ENCODE data around the gene GNAS. TPM values are rescaled to one million over a fixed set of nuclear protein-coding genes. Genes with fewer than 3 reads are reported as not detected.
A peak's percentile ranks its signal among the peaks of the same experiment; 100 is the strongest.

GNAS gene
- total RNA-seq, 2 experiments from 2014 or later = 1,245 to 1,317 TPM

DNA sequence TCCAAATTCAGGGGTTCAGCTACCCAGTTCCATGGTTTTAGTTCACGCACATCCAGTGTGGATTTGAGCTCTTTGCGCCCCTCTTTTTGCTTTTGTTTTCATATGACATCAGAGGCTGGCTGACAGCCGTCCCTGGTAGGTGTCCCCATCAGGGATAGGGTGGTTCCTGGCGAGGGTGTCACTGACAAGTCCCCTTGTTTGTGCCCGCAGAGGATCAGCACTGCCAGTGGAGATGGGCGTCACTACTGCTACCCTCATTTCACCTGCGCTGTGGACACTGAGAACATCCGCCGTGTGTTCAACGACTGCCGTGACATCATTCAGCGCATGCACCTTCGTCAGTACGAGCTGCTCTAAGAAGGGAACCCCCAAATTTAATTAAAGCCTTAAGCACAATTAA lies 58.0 kb downstream of the GNAS start:
- no peaks in the 10 kb centered on the region for H3K27me3 ChIP-seq (ENCODE audit: control insufficient read depth in 1 of 2, insufficient read depth in 2 of 2, low read length in 2 of 2)
- TF ChIP-seq CTCF (IDR thresholded peaks at IDR 0.05) = no peak
- no peak overlapping the region for H3K4me3 ChIP-seq (ENCODE audit: low read length)
- Mint-ChIP-seq H3K27ac (no peak overlapping the region), H3K4me3 (no peak overlapping the region), H3K4me1 (ENCODE audit: low read depth) (peaks cover 58% of the 10 kb centered on the region), H3K36me3 (ENCODE audit: low read depth) (peaks cover 73% of the 10 kb centered on the region), H3K27me3 (no peaks in the 10 kb centered on the region), H3K9me3 (no peaks in the 10 kb centered on the region)
- ATAC-seq (ENCODE audit: poor library complexity) (no peak), DNase-seq (no peak)
- peaks cover 26% of the 10 kb centered on the region for H3K4me1 ChIP-seq (ENCODE audit: insufficient read depth, low read length)
- CTCF ChIA-PET = no interaction called here
- intact Hi-C loops (cut with DNase I, micrococcal nuclease) = no loop called here
- H3K27ac ChIP-seq (ENCODE audit: low read depth in 1 of 2, low read length in 2 of 2) = no peak overlapping the region
- H3K36me3 ChIP-seq (ENCODE audit: insufficient read depth, low read length) = peaks cover 59% of the 10 kb centered on the region
- POLR2A ChIA-PET = interaction anchor here (0.8 to 0.9 kb wide), 2 partner anchors 8 to 17 kb away, joined by 3 read pairs; no protein-coding TSS in a partner anchor
- H3K9me3 ChIP-seq (ENCODE audit: control insufficient read depth in 1 of 2, insufficient read depth in 1 of 2, low read length in 2 of 2) = no peaks in the 10 kb centered on the region

- Histone ChIP-seq H3K36me3 (ENCODE audit: insufficient read depth, low read length) (peaks cover 51% of the 10 kb centered on the region), H3K4me3 (ENCODE audit: low read length) (no peak overlapping the region), H3K4me1 (ENCODE audit: insufficient read depth, low read length) (peaks cover 23% of the 10 kb centered on the region), H3K27me3 (ENCODE audit: control insufficient read depth in 1 of 2, insufficient read depth in 2 of 2, low read length in 2 of 2) (no peaks in the 10 kb centered on the region), H3K9me3 (ENCODE audit: control insufficient read depth in 1 of 2, insufficient read depth in 1 of 2, low read length in 2 of 2) (no peaks in the 10 kb centered on the region), H3K27ac (ENCODE audit: low read depth in 1 of 2, low read length in 2 of 2) (no peak overlapping the region)
- no peaks in the 10 kb centered on the region for H3K27me3 Mint-ChIP-seq
- DNase-seq (no peak), ATAC-seq (ENCODE audit: poor library complexity) (no peak)
- H3K36me3 Mint-ChIP-seq (ENCODE audit: low read depth) = peaks cover 65% of the 10 kb centered on the region
- ChIA-PET POLR2A (no interaction called here), CTCF (no interaction called here)
- no peaks in the 10 kb centered on the region for H3K9me3 Mint-ChIP-seq
- intact Hi-C loops (cut with DNase I, micrococcal nuclease) = no loop called here
- peak overlapping the region; percentile 72 for H3K27ac Mint-ChIP-seq
- peaks cover 50% of the 10 kb centered on the region for H3K4me1 Mint-ChIP-seq (ENCODE audit: low read depth)
- TF ChIP-seq CTCF (IDR thresholded peaks at IDR 0.05) = no peak
- peak overlapping the region; percentile 34 for H3K4me3 Mint-ChIP-seq
These were observed 58.8 kb downstream of the GNAS start for GRCh38 chr20:58911309-58911708.

DNA sequence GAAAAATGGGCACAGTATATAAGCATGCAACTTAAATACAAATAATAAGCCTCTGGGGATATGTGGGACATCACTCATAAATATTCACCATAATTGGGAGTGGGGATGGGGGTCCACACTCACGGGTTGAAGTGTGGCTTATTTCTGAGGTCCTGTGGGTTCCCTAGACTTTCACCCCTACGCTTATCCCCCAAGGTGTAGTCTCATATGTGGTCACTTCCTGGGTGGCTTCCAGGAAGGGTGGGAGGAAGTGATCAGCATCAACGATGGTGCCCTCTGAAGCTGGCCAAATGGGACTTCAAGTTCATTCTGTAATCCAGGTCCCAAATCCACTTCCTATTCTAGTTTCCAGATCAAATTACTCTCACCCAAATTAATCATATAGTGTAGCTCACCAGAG lies 59.5 kb downstream of the GNAS start:
- no peak overlapping the region for H3K27ac ChIP-seq (ENCODE audit: low read depth in 1 of 2, low read length in 2 of 2)
- Mint-ChIP-seq H3K36me3 (ENCODE audit: low read depth) (peaks cover 58% of the 10 kb centered on the region), H3K9me3 (no peaks in the 10 kb centered on the region), H3K27me3 (no peaks in the 10 kb centered on the region), H3K4me3 (no peak overlapping the region), H3K4me1 (ENCODE audit: low read depth) (peaks cover 46% of the 10 kb centered on the region), H3K27ac (peak overlapping the region; percentile 72)
- H3K4me3 ChIP-seq (ENCODE audit: low read length) = no peak overlapping the region
- no peaks in the 10 kb centered on the region for H3K27me3 ChIP-seq (ENCODE audit: control insufficient read depth in 1 of 2, insufficient read depth in 2 of 2, low read length in 2 of 2)
- no peak for TF ChIP-seq CTCF (IDR thresholded peaks at IDR 0.05)
- H3K4me1 ChIP-seq (ENCODE audit: insufficient read depth, low read length) = peaks cover 16% of the 10 kb centered on the region
- DNase-seq (no peak), ATAC-seq (ENCODE audit: poor library complexity) (no peak)
- H3K36me3 ChIP-seq (ENCODE audit: insufficient read depth, low read length) = peaks cover 44% of the 10 kb centered on the region
- ChIA-PET POLR2A (interaction anchor here (0.9 to 1.0 kb wide), 2 partner anchors 21 to 120 kb away, joined by 3 to 4 read pairs; partner anchors contain the start of gene ATP5F1E), CTCF (no interaction called here)
- H3K9me3 ChIP-seq (ENCODE audit: control insufficient read depth in 1 of 2, insufficient read depth in 1 of 2, low read length in 2 of 2) = no peaks in the 10 kb centered on the region
- intact Hi-C loops (cut with DNase I, micrococcal nuclease) = no loop called here

Data from CD4-positive, alpha-beta T cell (primary cell).